Central memory CD8-positive, alpha-beta T cell (primary cell): ENCODE results near the gene SLC25A40.
"Not testable (repeated sequence)": the region's sequence is repeated elsewhere in the genome, so short reads cannot be mapped to it uniquely, and the experiment has no call there.

Experiments used
- ATAC-seq: fragments of 150-1000 bp; cut with Tn5 transposase; replicated peaks from 2 replicates; pipeline ENCODE4 v1.10.0; 2022; ENCODE audit warnings: mild to moderate bottlenecking, moderate FRiP score, moderate number of reproducible peaks; ENCODE audit not compliant: poor library complexity, severe bottlenecking; ENCODE audit errors: extremely low read depth
- DNase-seq, 2 donors: peaks; one replicate each; pipeline ENCODE4 v3.0.0; 2021; ENCODE audit warnings: low spot score in 2 of 2
- H3K27ac Mint-ChIP-seq: one replicate; pipeline ENCODE4 v1.8.0; 2022; ENCODE audit warnings: low read depth, mild to moderate bottlenecking, moderate library complexity, mixed read lengths
- H3K27me3 Mint-ChIP-seq: one replicate; pipeline ENCODE4 v1.8.0; 2022; ENCODE audit warnings: mixed read lengths
- H3K36me3 Mint-ChIP-seq: one replicate; pipeline ENCODE4 v1.8.0; 2022; ENCODE audit warnings: mild to moderate bottlenecking, moderate library complexity, mixed read lengths; ENCODE audit not compliant: insufficient read depth
- H3K4me1 Mint-ChIP-seq: one replicate; pipeline ENCODE4 v1.8.0; 2022; ENCODE audit warnings: mixed read lengths
- H3K4me3 Mint-ChIP-seq: one replicate; pipeline ENCODE4 v1.8.0; 2022; ENCODE audit warnings: mild to moderate bottlenecking, moderate library complexity, mixed read lengths
- H3K9me3 Mint-ChIP-seq: one replicate; pipeline ENCODE4 v1.8.0; 2022; ENCODE audit warnings: mixed read lengths

Gene SLC25A40

DNA sequence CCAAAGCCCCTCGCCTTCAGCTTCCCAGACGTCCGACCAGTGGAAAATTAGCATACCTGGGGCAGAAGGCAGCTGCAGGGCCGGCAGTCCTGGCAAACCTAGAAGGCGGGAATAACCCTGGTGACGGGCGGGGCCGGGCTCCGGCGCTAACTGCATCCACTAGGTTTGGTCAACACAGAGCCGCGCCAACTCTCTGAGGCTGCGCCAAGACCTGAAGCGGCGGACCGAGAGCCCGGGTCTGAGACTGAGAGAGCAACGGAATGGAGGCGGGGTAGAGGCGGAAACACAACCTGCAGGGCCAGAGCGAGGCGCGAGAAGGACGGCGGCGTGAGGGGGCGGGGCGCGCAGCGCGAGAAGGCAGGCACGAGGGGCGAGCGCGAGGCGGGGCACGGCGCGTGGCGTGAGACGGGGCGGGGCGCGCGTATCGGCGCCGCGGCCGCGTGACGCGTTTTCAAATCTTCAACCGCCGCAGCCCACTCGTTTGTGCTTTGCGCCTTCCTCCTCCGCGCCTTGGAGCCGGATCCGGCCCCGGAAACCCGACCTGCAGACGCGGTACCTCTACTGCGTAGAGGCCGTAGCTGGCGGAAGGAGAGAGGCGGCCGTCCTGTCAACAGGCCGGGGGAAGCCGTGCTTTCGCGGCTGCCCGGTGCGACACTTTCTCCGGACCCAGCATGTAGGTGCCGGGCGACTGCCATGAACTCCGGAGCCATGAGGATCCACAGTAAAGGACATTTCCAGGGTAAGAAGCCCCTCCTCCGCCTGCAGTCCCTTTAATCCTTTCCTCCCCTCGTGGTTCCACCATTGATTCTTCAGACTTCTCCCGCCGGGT is at the start of gene SLC25A40, which contains the start of gene DBF4:
Gene SLC25A40 (minus strand): TSS at position 321 of the 829 bp plus-strand sequence. CDS start 17,633 bp downstream, outside the sequence.
Gene DBF4 (plus strand): TSS at position 454 of the 829 bp plus-strand sequence. CDS start 240 bp downstream, at position 694.
- Mint-ChIP-seq H3K4me1 (peaks cover 40% of the 10 kb centered on the region), H3K36me3 (peaks cover 7% of the 10 kb centered on the region), H3K27ac (peak within 1 kb of the TSS; percentile 99), H3K4me3 (peak within 1 kb of the TSS; percentile 96), H3K27me3 (no peaks in the 10 kb centered on the region), H3K9me3 (no peaks in the 10 kb centered on the region)
- ATAC-seq = peak; percentile 87
- DNase-seq = peak; percentile 92 to 96

- H3K4me1 Mint-ChIP-seq, H3K4me3 Mint-ChIP-seq, H3K27ac Mint-ChIP-seq, H3K36me3 Mint-ChIP-seq, DNase-seq, H3K9me3 Mint-ChIP-seq, ATAC-seq: not testable (repeated sequence)
- H3K27me3 Mint-ChIP-seq = peaks cover 18% of the 10 kb centered on the region
Observed at GRCh38 chr7:87922759-87923395, 46.7 kb upstream of the SLC25A40 start.

DNA sequence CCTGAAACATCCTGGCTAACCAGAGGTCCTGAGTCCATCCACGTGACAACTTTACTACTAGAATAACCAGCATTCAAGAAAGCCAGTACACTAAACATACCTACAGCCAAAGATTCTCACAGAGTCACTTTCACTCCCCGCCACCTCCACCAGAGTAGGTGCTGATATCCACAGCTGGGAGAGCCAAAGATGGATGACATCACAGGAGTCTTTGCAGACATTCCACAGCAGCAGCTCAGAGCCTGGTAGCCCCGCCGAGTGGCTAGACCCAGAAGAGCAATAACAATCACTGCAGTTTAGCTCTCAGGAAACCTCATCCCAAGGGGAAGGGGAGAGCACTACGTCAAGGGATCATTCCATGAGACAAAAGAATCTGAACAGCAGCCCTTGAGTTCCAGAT is 44.4 kb upstream of the SLC25A40 start:
- Mint-ChIP-seq H3K9me3 (no peaks in the 10 kb centered on the region), H3K36me3 (no peaks in the 10 kb centered on the region), H3K27ac (no peak overlapping the region)

DNA sequence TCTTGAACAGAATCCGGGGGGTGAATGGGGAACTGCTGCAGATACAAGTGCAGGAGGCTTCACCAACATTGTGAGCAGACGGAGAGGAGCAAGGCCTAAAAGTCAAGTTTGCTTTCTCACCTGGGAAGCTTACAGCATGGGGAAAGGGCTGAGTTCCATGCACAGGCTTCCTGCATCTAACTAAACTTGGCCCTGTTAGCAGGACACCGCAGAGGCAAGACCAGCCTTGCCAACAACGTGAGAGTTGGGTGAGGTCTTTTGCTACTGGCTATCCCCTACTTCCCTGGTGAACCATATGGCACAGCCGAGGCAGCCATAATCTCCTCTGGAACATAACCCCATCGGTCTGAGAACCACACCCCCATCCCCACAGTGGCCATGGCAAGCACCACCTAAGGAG is 43.7 kb upstream of the SLC25A40 start:
- DNase-seq (no peak), ATAC-seq (no peak)
- no peaks in the 10 kb centered on the region for H3K9me3 Mint-ChIP-seq
- no peak overlapping the region for H3K4me3 Mint-ChIP-seq
- H3K4me1 Mint-ChIP-seq = no peaks in the 10 kb centered on the region
- no peak overlapping the region for H3K27ac Mint-ChIP-seq
- peaks cover 26% of the 10 kb centered on the region for H3K27me3 Mint-ChIP-seq
- H3K36me3 Mint-ChIP-seq = no peaks in the 10 kb centered on the region

More for the DNA sequence above, 44.4 kb upstream of the SLC25A40 start:
- DNase-seq (no peak), ATAC-seq (no peak)
- H3K27me3 Mint-ChIP-seq = peaks cover 26% of the 10 kb centered on the region
- no peaks in the 10 kb centered on the region for H3K4me1 Mint-ChIP-seq
- H3K4me3 Mint-ChIP-seq = no peak overlapping the region

- no peaks in the 10 kb centered on the region for H3K9me3 Mint-ChIP-seq
- H3K27me3 Mint-ChIP-seq = peaks cover 26% of the 10 kb centered on the region
Observed at GRCh38 chr7:87918740-87919139, 42.6 kb upstream of the SLC25A40 start.

GRCh38 chr7:87912121-87912520 is 36.0 kb upstream of the SLC25A40 start:
- ATAC-seq (no peak), DNase-seq (no peak)
- no peak overlapping the region for H3K4me3 Mint-ChIP-seq
- H3K27me3 Mint-ChIP-seq = peaks cover 8% of the 10 kb centered on the region
- no peak overlapping the region for H3K27ac Mint-ChIP-seq
- H3K36me3 Mint-ChIP-seq = peaks cover 7% of the 10 kb centered on the region
- H3K4me1 Mint-ChIP-seq = no peaks in the 10 kb centered on the region
- no peaks in the 10 kb centered on the region for H3K9me3 Mint-ChIP-seq

More at GRCh38 chr7:87918740-87919139, 42.6 kb upstream of the SLC25A40 start:
- no peak for DNase-seq
- ATAC-seq = no peak
- no peak overlapping the region for H3K4me3 Mint-ChIP-seq
- no peak overlapping the region for H3K27ac Mint-ChIP-seq
- no peaks in the 10 kb centered on the region for H3K36me3 Mint-ChIP-seq
- no peaks in the 10 kb centered on the region for H3K4me1 Mint-ChIP-seq

GRCh38 chr7:87908814-87909213 is 32.7 kb upstream of the SLC25A40 start:
- H3K27me3 Mint-ChIP-seq, H3K9me3 Mint-ChIP-seq, DNase-seq, ATAC-seq, H3K4me3 Mint-ChIP-seq, H3K4me1 Mint-ChIP-seq: not testable (repeated sequence)
- Mint-ChIP-seq H3K27ac (peak overlapping the region; percentile 44), H3K36me3 (peaks cover 26% of the 10 kb centered on the region)

GRCh38 chr7:87907136-87907906 is 31.2 kb upstream of the SLC25A40 start:
- H3K27ac Mint-ChIP-seq = not testable (repeated sequence)
- H3K36me3 Mint-ChIP-seq = peaks cover 31% of the 10 kb centered on the region

GRCh38 chr7:87899255-87899654 is 23.1 kb upstream of the SLC25A40 start:
- peaks cover 43% of the 10 kb centered on the region for H3K36me3 Mint-ChIP-seq
- peaks cover 6% of the 10 kb centered on the region for H3K4me1 Mint-ChIP-seq

More at GRCh38 chr7:87907136-87907906, 31.2 kb upstream of the SLC25A40 start:
- not testable (repeated sequence) for ATAC-seq, H3K9me3 Mint-ChIP-seq, H3K27me3 Mint-ChIP-seq, DNase-seq, H3K4me1 Mint-ChIP-seq, H3K4me3 Mint-ChIP-seq

GRCh38 chr7:87895363-87895762 is 19.2 kb upstream of the SLC25A40 start:
- no peaks in the 10 kb centered on the region for H3K9me3 Mint-ChIP-seq
- ATAC-seq (no peak), DNase-seq (no peak)
- peaks cover 33% of the 10 kb centered on the region for H3K36me3 Mint-ChIP-seq
- peaks cover 22% of the 10 kb centered on the region for H3K4me1 Mint-ChIP-seq
- H3K4me3 Mint-ChIP-seq = no peak overlapping the region
- no peaks in the 10 kb centered on the region for H3K27me3 Mint-ChIP-seq
- H3K27ac Mint-ChIP-seq = no peak overlapping the region

More at GRCh38 chr7:87899255-87899654, 23.1 kb upstream of the SLC25A40 start:
- H3K9me3 Mint-ChIP-seq = no peaks in the 10 kb centered on the region
- DNase-seq = no peak
- no peak overlapping the region for H3K27ac Mint-ChIP-seq
- no peak for ATAC-seq
- no peaks in the 10 kb centered on the region for H3K27me3 Mint-ChIP-seq
- H3K4me3 Mint-ChIP-seq = no peak overlapping the region

DNA sequence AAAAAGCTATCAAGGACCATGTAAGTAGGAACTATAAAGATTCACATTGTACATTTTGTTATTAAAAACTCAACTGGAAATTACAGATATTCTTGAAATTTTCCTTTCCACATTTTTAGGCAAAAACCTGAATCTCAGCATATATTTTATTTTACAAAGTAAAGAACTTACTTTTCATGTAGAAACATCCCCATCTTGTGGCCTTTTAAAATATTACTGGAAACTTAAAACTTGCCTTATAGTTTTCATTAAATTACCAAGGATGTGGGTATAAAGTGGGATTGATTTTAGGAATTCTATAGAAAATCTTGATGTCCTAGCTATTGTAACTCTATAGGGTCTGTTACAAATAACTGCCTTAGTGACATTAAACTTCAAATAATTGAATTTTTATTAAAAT is 10.7 kb upstream of the SLC25A40 start:
- ATAC-seq (no peak), DNase-seq (no peak)
- H3K4me1 Mint-ChIP-seq = peaks cover 21% of the 10 kb centered on the region
- H3K4me3 Mint-ChIP-seq = no peak overlapping the region
- H3K27me3 Mint-ChIP-seq = no peaks in the 10 kb centered on the region
- no peaks in the 10 kb centered on the region for H3K9me3 Mint-ChIP-seq
- H3K27ac Mint-ChIP-seq = no peak overlapping the region
- peaks cover 27% of the 10 kb centered on the region for H3K36me3 Mint-ChIP-seq

DNA sequence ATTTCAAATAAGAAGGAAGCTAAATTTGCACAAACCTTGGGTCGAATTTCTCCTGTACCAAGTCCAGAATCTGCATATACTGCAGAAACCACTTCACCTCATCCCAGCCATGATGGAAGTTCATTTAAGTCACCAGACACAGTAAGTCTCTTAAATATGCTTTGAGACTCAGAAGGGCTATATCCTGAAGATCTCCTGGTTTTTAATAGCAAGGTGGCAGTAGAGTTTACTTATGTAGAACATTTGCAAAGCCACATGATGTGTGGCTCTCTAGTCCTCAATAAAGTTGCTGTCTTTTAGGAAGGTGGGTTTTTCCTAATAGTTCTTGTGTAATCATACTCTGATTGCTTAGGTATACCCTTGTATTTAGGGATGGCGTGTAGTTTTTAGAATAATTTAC is 8.9 kb upstream of the SLC25A40 start:
- no peak for DNase-seq
- H3K27ac Mint-ChIP-seq = no peak overlapping the region
- ATAC-seq = no peak
- H3K4me1 Mint-ChIP-seq = peaks cover 29% of the 10 kb centered on the region
- H3K27me3 Mint-ChIP-seq = no peaks in the 10 kb centered on the region
- H3K4me3 Mint-ChIP-seq = no peak overlapping the region
- peaks cover 30% of the 10 kb centered on the region for H3K36me3 Mint-ChIP-seq
- H3K9me3 Mint-ChIP-seq = no peaks in the 10 kb centered on the region
